Keratinocyte (primary cell): ENCODE data around the gene NPLOC4. TPM values are rescaled to one million over a fixed set of nuclear protein-coding genes. Genes with fewer than 3 reads are reported as not detected.
A peak's percentile ranks its signal among the peaks of the same experiment; 100 is the strongest.

ENCODE experiments used
- DNase-seq: peaks from one replicate; pipeline ENCODE4 v3.0.0-alpha.2; 2011; ENCODE audit warnings: low read depth, missing footprints, low spot score
- FAIRE-seq: peaks from 2 replicates; lab custom pipeline; 2011; peaks lifted over from hg19 to GRCh38; lab: Jason Lieb, UNC
- H2AFZ ChIP-seq: 2 replicates; pipeline ENCODE4 v1.6.0; 2012; ENCODE audit warnings: low read length, control low read depth, inconsistent platforms; ENCODE audit not compliant: control insufficient read depth
- H3K27ac ChIP-seq: 2 replicates; pipeline ENCODE4 v1.5.1; 2011; ENCODE audit warnings: low read length; ENCODE audit not compliant: control insufficient read depth, insufficient read depth
- H3K27me3 ChIP-seq: 3 replicates; pipeline ENCODE4 v1.6.0; 2011; ENCODE audit warnings: low read length; ENCODE audit not compliant: control insufficient read depth, insufficient read depth; ENCODE audit errors: extremely low read depth
- H3K36me3 ChIP-seq, 2 experiments: 2 replicates in 1 of 2; 3 replicates in 1 of 2; pipeline ENCODE4 v1.5.1; 2011; ENCODE audit warnings: low read length in 2 of 2, mild to moderate bottlenecking in 1 of 2; ENCODE audit not compliant: control insufficient read depth in 2 of 2, insufficient read depth in 2 of 2; ENCODE audit errors: extremely low read depth in 1 of 2
- H3K4me1 ChIP-seq: 3 replicates; pipeline ENCODE4 v1.5.1; 2011; ENCODE audit warnings: low read length; ENCODE audit not compliant: control insufficient read depth, insufficient read depth; ENCODE audit errors: extremely low read depth
- H3K4me2 ChIP-seq: 3 replicates; pipeline ENCODE4 v1.6.0; 2011; ENCODE audit warnings: low read depth, low read length; ENCODE audit not compliant: control insufficient read depth, insufficient read depth; ENCODE audit errors: extremely low read depth
- H3K4me3 ChIP-seq, 3 experiments: fragments of 200-600 bp in 1 of 3; sonication (generic) in 1 of 3; 2 replicates in 2 of 3; 3 replicates in 1 of 3; pipeline ENCODE4 v1.5.1; 2011 to 2016; ENCODE audit warnings: low read length in 3 of 3, mild to moderate bottlenecking in 3 of 3, control low read depth in 2 of 3, inconsistent platforms in 1 of 3, low read depth in 1 of 3, mixed read lengths in 1 of 3, mixed run types in 1 of 3, moderate library complexity in 1 of 3; ENCODE audit not compliant: control insufficient read depth in 2 of 3, insufficient read depth in 2 of 3; ENCODE audit errors: extremely low read depth in 1 of 3
- H3K79me2 ChIP-seq: 2 replicates; pipeline ENCODE4 v1.6.0; 2012; ENCODE audit warnings: low read length; ENCODE audit not compliant: control insufficient read depth, insufficient read depth
- H3K9ac ChIP-seq: 3 replicates; pipeline ENCODE4 v1.6.0; 2011; ENCODE audit warnings: low read length; ENCODE audit not compliant: control insufficient read depth, insufficient read depth; ENCODE audit errors: extremely low read depth
- H3K9me1 ChIP-seq: 3 replicates; pipeline ENCODE4 v1.6.0; 2011; ENCODE audit warnings: low read length; ENCODE audit not compliant: control insufficient read depth, insufficient read depth; ENCODE audit errors: extremely low read depth
- H3K9me3 ChIP-seq: 2 replicates; pipeline ENCODE4 v1.5.1; 2012; ENCODE audit warnings: low read depth, low read length; ENCODE audit not compliant: control insufficient read depth
- H4K20me1 ChIP-seq: 3 replicates; pipeline ENCODE4 v1.6.0; 2011; ENCODE audit warnings: low read length; ENCODE audit not compliant: control insufficient read depth, insufficient read depth; ENCODE audit errors: extremely low read depth
- CTCF ChIP-seq, 3 experiments: IDR thresholded peaks in 1 of 3; conservative IDR thresholded peaks in 1 of 3; optimal IDR thresholded peaks in 1 of 3; 2 replicates in 2 of 3; 3 replicates in 1 of 3; pipeline versions ENCODE3 to v1.5.1; 2011; ENCODE audit warnings: low read length in 3 of 3, mild to moderate bottlenecking in 3 of 3, moderate library complexity in 2 of 3, control low read depth in 1 of 3, inconsistent platforms in 1 of 3; ENCODE audit not compliant: insufficient read depth in 2 of 3; ENCODE audit errors: extremely low read depth in 1 of 3
- EZH2 ChIP-seq: IDR thresholded peaks from one replicate; pipeline ENCODE4 v1.6.1; 2012; ENCODE audit warnings: inconsistent platforms, mild to moderate bottlenecking, low read length, moderate library complexity
- dilution Hi-C: fragments of 300-500 bp; cut with MboI; formaldehyde crosslinking; loops from one replicate; pipeline ENCODE4 v1.7.0; 2020; ENCODE audit warnings: low sequenced_read_pairs; ENCODE audit not compliant: extremely low pct_ligation_motif_present
- polyA plus RNA-seq, 5 experiments: library from polyadenylated mRNA; depleted of rRNA in 3 of 5; stranded (reverse) in 3 of 5; stranded (forward) in 1 of 5; unstranded in 1 of 5; fragments of >200 nt; gene quantifications; 1 replicate in 1 of 5; 2 replicates in 3 of 5; 3 replicates in 1 of 5; pipeline versions ENCODE4 v1.2.1 to v1.2.3, GENCODE V29; 2011 to 2012; ENCODE audit warnings: missing spikeins in 2 of 5, low read depth in 1 of 5, low replicate concordance in 1 of 5

NPLOC4 gene
- polyA plus RNA-seq, 1 donor (not counting 4 experiments of a cell fraction or from before 2014, with no cell fraction given), result 64.0 TPM

GRCh38 chr17:81666092-81666341 is 29.1 kb upstream of the NPLOC4 start:
- peak overlapping the region; percentile 64 for H2AFZ ChIP-seq
- peaks cover 44% of the 10 kb centered on the region for H3K79me2 ChIP-seq
- no peaks in the 10 kb centered on the region for H3K9me1 ChIP-seq
- dilution Hi-C loops, result no loop called here
- DNase-seq (no peak), FAIRE-seq (no peak)
- no peaks in the 10 kb centered on the region for H3K27me3 ChIP-seq
- peak overlapping the region; percentile 74 to 89 (median 83) for H3K4me3 ChIP-seq
- H3K4me1 ChIP-seq, result peaks cover 25% of the 10 kb centered on the region
- peak overlapping the region; percentile 92 for H3K9ac ChIP-seq
- H4K20me1 ChIP-seq, result no peaks in the 10 kb centered on the region
- TF ChIP-seq EZH2 (no peak), CTCF (optimal IDR thresholded peaks at IDR 0.05 in 1 of 3, IDR thresholded peaks at IDR 0.05 in 1 of 3, conservative IDR thresholded peaks at IDR 0.05 in 1 of 3; ENCODE audit: extremely low read depth in 1 of 3, insufficient read depth in 2 of 3, low read length in 3 of 3) (no peak)
- peaks cover 17 to 32% of the 10 kb centered on the region in 2 experiments for H3K36me3 ChIP-seq
- no peaks in the 10 kb centered on the region for H3K9me3 ChIP-seq
- peak overlapping the region; percentile 93 for H3K4me2 ChIP-seq
- peak overlapping the region; percentile 79 for H3K27ac ChIP-seq

- peaks cover 25% of the 10 kb centered on the region for H3K4me1 ChIP-seq
- FAIRE-seq (no peak), DNase-seq (no peak)
- peak overlapping the region; percentile 92 for H3K9ac ChIP-seq
- H4K20me1 ChIP-seq, result no peaks in the 10 kb centered on the region
- peak overlapping the region; percentile 74 to 89 (median 83) for H3K4me3 ChIP-seq
- H2AFZ ChIP-seq, result peak overlapping the region; percentile 64
- H3K27ac ChIP-seq, result peak overlapping the region; percentile 79
- H3K27me3 ChIP-seq, result no peaks in the 10 kb centered on the region
- dilution Hi-C loops, result no loop called here
- TF ChIP-seq EZH2 (no peak), CTCF (optimal IDR thresholded peaks at IDR 0.05 in 1 of 3, IDR thresholded peaks at IDR 0.05 in 1 of 3, conservative IDR thresholded peaks at IDR 0.05 in 1 of 3; ENCODE audit: extremely low read depth in 1 of 3, insufficient read depth in 2 of 3, low read length in 3 of 3) (no peak)
- no peaks in the 10 kb centered on the region for H3K9me1 ChIP-seq
- no peaks in the 10 kb centered on the region for H3K9me3 ChIP-seq
- H3K79me2 ChIP-seq, result peaks cover 44% of the 10 kb centered on the region
- H3K36me3 ChIP-seq, result peaks cover 16 to 29% of the 10 kb centered on the region in 2 experiments
- H3K4me2 ChIP-seq, result peak overlapping the region; percentile 93
Observed at GRCh38 chr17:81665205-81666091, 28.5 kb upstream of the NPLOC4 start.
